HG02981 (cell line): ENCODE measurements around the gene ARHGAP42.

Experiments used
- ATAC-seq: cut with Tn5 transposase; IDR thresholded peaks from one replicate; pipeline ENCODE4 v1.9.1; 2021; ENCODE audit warnings: mild to moderate bottlenecking, moderate library complexity; ENCODE audit not compliant: unreplicated experiment

Gene ARHGAP42

GRCh38 chr11:100942016-100942415 is 254.9 kb downstream of the ARHGAP42 start:
- ATAC-seq, result no peak

GRCh38 chr11:100948936-100949335 is 261.8 kb downstream of the ARHGAP42 start:
- ATAC-seq, result no peak

GRCh38 chr11:100949443-100949842 is 262.4 kb downstream of the ARHGAP42 start:
- no peak for ATAC-seq

GRCh38 chr11:100955318-100955717 is 268.2 kb downstream of the ARHGAP42 start:
- ATAC-seq, result no peak

GRCh38 chr11:100956351-100956750 is 269.3 kb downstream of the ARHGAP42 start:
- no peak for ATAC-seq

- ATAC-seq, result no peak
Observed at GRCh38 chr11:100957499-100957898, 270.4 kb downstream of the ARHGAP42 start.

- ATAC-seq, result no peak
Observed at GRCh38 chr11:100961633-100962032, 274.5 kb downstream of the ARHGAP42 start.

- no peak for ATAC-seq
Observed at GRCh38 chr11:100963375-100963774, 276.3 kb downstream of the ARHGAP42 start.

- ATAC-seq, result no peak
Observed at GRCh38 chr11:100964435-100964834, 277.3 kb downstream of the ARHGAP42 start.

GRCh38 chr11:100965346-100965745 is 278.3 kb downstream of the ARHGAP42 start:
- no peak for ATAC-seq

- no peak for ATAC-seq
Observed at GRCh38 chr11:100966366-100966765, 279.3 kb downstream of the ARHGAP42 start.

GRCh38 chr11:100969008-100969407 is 281.9 kb downstream of the ARHGAP42 start:
- no peak for ATAC-seq

- ATAC-seq, result no peak
Observed at GRCh38 chr11:100970283-100971164, 283.4 kb downstream of the ARHGAP42 start.

- no peak for ATAC-seq
Observed at GRCh38 chr11:100972046-100972445, 285.0 kb downstream of the ARHGAP42 start.

- ATAC-seq, result no peak
Observed at GRCh38 chr11:100978442-100978841, 291.4 kb downstream of the ARHGAP42 start.

GRCh38 chr11:100978939-100979338 is 291.9 kb downstream of the ARHGAP42 start:
- no peak for ATAC-seq

GRCh38 chr11:100980156-100980555 is 293.1 kb downstream of the ARHGAP42 start:
- ATAC-seq, result no peak

GRCh38 chr11:100981196-100981824 is 294.2 kb downstream of the ARHGAP42 start:
- no peak for ATAC-seq

GRCh38 chr11:100984668-100985067 is 297.6 kb downstream of the ARHGAP42 start:
- ATAC-seq, result no peak

GRCh38 chr11:100990931-100991330 is 303.8 kb downstream of the ARHGAP42 start:
- no peak for ATAC-seq

- no peak for ATAC-seq
Observed at GRCh38 chr11:100991541-100991940, 304.5 kb downstream of the ARHGAP42 start.

GRCh38 chr11:100994966-100995365 is 307.9 kb downstream of the ARHGAP42 start:
- no peak for ATAC-seq
